C4-2B (cell line): Measurements from ENCODE around the gene TCF3.

Experiments
- ZFX ChIP-seq: fragments of 450-650 bp; IDR thresholded peaks from 2 replicates; pipeline ENCODE4 v1.6.1; 2017
- TF ChIP-seq, protein P1 (sequence below): fragments of 450-650 bp; conservative IDR thresholded peaks from 2 replicates; pipeline ENCODE4 v1.5.1; 2017; ENCODE audit warnings: mild to moderate bottlenecking

- TF ChIP-seq, protein P1, sequence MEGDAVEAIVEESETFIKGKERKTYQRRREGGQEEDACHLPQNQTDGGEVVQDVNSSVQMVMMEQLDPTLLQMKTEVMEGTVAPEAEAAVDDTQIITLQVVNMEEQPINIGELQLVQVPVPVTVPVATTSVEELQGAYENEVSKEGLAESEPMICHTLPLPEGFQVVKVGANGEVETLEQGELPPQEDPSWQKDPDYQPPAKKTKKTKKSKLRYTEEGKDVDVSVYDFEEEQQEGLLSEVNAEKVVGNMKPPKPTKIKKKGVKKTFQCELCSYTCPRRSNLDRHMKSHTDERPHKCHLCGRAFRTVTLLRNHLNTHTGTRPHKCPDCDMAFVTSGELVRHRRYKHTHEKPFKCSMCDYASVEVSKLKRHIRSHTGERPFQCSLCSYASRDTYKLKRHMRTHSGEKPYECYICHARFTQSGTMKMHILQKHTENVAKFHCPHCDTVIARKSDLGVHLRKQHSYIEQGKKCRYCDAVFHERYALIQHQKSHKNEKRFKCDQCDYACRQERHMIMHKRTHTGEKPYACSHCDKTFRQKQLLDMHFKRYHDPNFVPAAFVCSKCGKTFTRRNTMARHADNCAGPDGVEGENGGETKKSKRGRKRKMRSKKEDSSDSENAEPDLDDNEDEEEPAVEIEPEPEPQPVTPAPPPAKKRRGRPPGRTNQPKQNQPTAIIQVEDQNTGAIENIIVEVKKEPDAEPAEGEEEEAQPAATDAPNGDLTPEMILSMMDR = no peak
- no peak for TF ChIP-seq ZFX
Measured at GRCh38 chr19:1636325-1637236, 15.8 kb downstream of the TCF3 start.
